Nephron (organoid): ENCODE data around the gene CDYL.

Experiments used
- H3K27ac Mint-ChIP-seq, 3 experiments: 2 replicates each; pipeline ENCODE4 v1.8.0; 2020; ENCODE audit warnings: mixed read lengths in 3 of 3, mild to moderate bottlenecking in 2 of 3, moderate library complexity in 1 of 3
- H3K27me3 Mint-ChIP-seq: 2 replicates; pipeline ENCODE4 v1.8.0; 2021; ENCODE audit warnings: low read depth, mild to moderate bottlenecking, moderate library complexity, mixed read lengths
- H3K36me3 Mint-ChIP-seq: 2 replicates; pipeline ENCODE4 v1.8.0; 2020; ENCODE audit warnings: low read depth, mixed read lengths
- H3K4me1 Mint-ChIP-seq: 2 replicates; pipeline ENCODE4 v1.8.0; 2020; ENCODE audit warnings: mixed read lengths
- H3K4me3 Mint-ChIP-seq, 3 experiments: 2 replicates each; pipeline ENCODE4 v1.8.0; 2020; ENCODE audit warnings: mild to moderate bottlenecking in 3 of 3, mixed read lengths in 3 of 3, moderate library complexity in 2 of 3
- H3K9me3 Mint-ChIP-seq: 2 replicates; pipeline ENCODE4 v1.8.0; 2020; ENCODE audit warnings: mixed read lengths
- TF ChIP-seq, protein P1 (sequence below), 3 experiments: fragments of 200-600 bp; sonication (generic); IDR thresholded peaks; one replicate each; pipeline ENCODE4 v1.5.0; 2021; ENCODE audit warnings: antibody characterized with exemption in 3 of 3; ENCODE audit not compliant: unreplicated experiment in 3 of 3

The CDYL gene

DNA sequence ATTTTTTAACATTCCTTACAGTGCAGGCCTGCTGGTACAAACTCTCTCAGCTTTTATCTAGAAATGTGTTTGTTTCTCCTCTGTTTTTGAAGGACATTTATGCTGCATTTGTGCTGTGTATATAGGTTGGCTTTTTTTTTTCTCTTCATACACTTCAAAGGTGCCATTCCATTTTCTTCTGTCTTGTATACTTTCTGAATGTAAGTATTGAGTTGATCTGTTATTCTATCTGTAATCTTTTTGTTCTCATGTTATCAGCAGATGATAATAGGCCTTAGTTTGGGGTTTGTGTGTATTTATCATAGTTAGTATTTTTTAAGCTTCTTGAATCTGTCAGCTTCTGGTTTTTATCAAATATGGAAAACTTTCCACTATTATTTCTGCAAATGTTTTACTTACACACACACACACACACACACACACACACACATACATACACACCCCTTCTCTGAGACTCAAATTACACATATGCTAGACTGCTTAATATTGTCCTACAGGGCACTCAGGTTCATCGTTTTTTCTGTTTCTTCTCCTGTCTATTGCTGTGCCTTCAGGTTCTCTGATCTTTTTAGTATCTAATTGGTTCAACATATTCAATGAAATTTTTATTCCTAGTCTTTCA lies 153.0 kb downstream of the CDYL start:
- TF ChIP-seq, protein P1, sequence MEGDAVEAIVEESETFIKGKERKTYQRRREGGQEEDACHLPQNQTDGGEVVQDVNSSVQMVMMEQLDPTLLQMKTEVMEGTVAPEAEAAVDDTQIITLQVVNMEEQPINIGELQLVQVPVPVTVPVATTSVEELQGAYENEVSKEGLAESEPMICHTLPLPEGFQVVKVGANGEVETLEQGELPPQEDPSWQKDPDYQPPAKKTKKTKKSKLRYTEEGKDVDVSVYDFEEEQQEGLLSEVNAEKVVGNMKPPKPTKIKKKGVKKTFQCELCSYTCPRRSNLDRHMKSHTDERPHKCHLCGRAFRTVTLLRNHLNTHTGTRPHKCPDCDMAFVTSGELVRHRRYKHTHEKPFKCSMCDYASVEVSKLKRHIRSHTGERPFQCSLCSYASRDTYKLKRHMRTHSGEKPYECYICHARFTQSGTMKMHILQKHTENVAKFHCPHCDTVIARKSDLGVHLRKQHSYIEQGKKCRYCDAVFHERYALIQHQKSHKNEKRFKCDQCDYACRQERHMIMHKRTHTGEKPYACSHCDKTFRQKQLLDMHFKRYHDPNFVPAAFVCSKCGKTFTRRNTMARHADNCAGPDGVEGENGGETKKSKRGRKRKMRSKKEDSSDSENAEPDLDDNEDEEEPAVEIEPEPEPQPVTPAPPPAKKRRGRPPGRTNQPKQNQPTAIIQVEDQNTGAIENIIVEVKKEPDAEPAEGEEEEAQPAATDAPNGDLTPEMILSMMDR (IDR thresholded peaks at IDR 0.05; ENCODE audit: unreplicated experiment in 3 of 3): no peak
- Mint-ChIP-seq H3K27ac (no peak overlapping the region), H3K4me1 (peaks cover 48% of the 10 kb centered on the region), H3K9me3 (no peaks in the 10 kb centered on the region), H3K36me3 (peaks cover 30% of the 10 kb centered on the region), H3K4me3 (no peak overlapping the region), H3K27me3 (no peaks in the 10 kb centered on the region)

DNA sequence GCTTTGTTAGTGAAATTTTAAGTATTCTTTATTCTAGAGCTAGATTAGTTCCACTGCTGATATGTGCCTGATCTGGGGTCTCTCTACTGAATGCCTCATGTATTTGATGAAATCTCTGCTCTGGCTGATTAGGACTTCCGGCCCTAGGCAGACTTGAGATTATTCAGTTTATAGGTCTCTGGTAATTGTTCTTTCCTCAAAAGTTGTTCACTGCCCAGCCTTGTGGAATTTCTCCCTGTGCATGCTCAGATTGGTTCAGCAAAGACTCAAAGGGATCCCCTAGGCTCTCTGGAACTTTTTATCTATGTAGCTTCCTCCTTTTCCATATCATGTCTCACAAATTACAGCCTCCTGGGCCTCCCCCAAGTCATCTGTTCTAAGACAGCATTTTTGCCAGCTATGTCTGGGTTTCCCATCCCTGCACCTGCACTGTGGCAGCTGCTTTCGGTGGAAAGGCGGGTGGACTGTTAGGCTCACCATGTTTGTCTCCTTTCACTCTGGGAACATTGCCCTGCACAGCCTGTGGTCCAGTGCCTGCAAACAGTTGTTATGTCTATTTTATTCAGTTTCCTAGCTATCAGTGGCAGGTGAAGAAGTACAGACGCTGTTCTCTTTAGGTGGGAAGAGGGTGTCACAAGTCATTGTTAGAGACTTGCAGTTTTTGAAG lies 154.0 kb downstream of the CDYL start:
- Mint-ChIP-seq H3K27ac (no peak overlapping the region), H3K27me3 (no peaks in the 10 kb centered on the region), H3K9me3 (no peaks in the 10 kb centered on the region), H3K4me3 (no peak overlapping the region), H3K36me3 (peaks cover 20% of the 10 kb centered on the region), H3K4me1 (peaks cover 53% of the 10 kb centered on the region)
- TF ChIP-seq, protein P1 (IDR thresholded peaks at IDR 0.05; ENCODE audit: unreplicated experiment in 3 of 3): no peak

DNA sequence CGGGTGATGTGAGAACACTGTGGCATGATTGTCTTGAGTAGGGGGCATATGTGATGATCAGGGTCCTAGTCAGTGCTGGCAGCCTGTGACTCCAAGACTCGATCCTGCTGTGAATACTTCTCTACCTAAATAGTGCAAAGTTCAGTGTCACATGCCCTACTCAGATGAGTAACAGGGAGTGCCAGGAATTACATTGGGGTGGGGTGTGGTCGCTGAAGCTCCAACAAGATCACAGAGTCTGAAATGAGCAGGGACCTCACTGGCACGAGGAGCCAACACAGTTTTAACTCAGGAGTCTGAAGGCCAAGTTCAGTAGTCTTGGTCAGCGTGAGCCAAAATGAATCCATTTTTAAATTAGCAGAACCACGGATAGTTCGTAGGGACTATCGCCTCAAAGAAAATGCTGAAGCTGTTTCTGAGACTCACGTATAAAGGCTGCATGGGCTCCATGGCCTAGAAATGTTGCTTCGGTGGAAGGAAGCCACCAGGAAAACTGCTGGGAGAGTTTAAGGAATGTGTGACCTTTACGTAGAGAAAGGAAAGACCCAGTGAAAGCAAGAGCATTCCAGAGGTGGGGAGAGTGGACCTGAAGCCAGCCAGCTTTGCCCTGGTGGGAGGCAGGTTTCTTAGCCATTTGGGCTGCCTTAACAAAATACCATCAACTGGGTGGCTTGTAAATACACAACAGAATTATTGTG lies 155.5 kb downstream of the CDYL start:
- Mint-ChIP-seq H3K36me3 (peaks cover 20% of the 10 kb centered on the region), H3K27me3 (no peaks in the 10 kb centered on the region), H3K27ac (peak overlapping the region in 1 of 3 experiments; percentile 11), H3K4me3 (no peak overlapping the region), H3K9me3 (no peaks in the 10 kb centered on the region), H3K4me1 (peaks cover 57% of the 10 kb centered on the region)
- TF ChIP-seq, protein P1 (IDR thresholded peaks at IDR 0.05; ENCODE audit: unreplicated experiment in 3 of 3): no peak

DNA sequence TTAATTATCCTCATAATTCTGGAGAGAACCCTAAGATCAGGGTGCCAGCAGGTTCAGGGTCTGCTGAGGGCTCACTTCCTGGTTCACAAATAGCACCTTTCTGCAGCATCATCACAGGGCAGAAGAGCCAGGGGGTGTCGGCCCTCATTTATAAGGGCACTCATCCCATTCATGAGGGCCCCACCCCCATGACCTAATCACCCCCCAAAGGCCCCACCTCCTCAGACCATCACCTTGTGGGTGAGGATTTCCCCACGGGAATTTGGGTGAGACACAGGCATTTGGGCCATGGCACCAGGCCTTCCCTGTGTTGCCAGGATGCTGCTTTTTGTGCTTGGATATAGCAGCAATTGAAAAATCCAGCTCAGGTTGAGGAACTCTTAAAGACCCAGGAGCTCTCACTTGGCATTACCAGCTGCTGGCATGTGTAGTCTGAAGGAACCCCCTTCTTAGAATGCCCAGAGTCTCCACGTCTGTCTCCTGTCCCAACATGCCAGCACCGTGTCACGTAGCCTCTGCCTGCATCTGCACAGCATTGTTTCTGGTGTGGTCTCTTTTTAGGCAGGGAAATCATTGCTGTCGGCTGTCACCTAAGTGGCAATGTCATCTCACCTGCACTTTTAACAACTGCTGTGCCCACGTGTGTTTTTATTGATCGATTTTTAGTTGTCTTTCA lies 156.2 kb downstream of the CDYL start:
- TF ChIP-seq, protein P1 (IDR thresholded peaks at IDR 0.05; ENCODE audit: unreplicated experiment in 3 of 3): no peak
- Mint-ChIP-seq H3K36me3 (peaks cover 21% of the 10 kb centered on the region), H3K27ac (peak overlapping the region in 1 of 3 experiments; percentile 58), H3K9me3 (no peaks in the 10 kb centered on the region), H3K4me1 (peaks cover 58% of the 10 kb centered on the region), H3K27me3 (no peaks in the 10 kb centered on the region), H3K4me3 (no peak overlapping the region)

DNA sequence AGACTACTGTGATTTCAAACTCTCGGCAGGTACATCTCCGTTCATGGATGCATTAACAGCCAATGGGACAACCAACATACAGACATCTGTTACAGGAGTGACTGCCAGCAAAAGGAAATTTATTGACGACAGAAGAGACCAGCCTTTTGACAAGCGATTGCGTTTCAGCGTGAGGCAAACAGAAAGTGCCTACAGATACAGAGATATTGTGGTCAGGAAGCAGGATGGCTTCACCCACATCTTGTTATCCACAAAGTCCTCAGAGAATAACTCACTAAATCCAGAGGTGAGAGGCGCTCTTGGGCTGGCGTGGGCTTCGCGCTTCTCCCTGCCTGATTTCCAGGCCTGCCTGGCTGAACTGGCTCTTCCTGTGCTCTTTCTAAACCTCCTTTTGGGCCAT lies 159.3 kb downstream of the CDYL start:
- Mint-ChIP-seq H3K27ac (no peak overlapping the region), H3K27me3 (no peaks in the 10 kb centered on the region), H3K9me3 (no peaks in the 10 kb centered on the region), H3K4me1 (peaks cover 48% of the 10 kb centered on the region), H3K36me3 (peaks cover 11% of the 10 kb centered on the region), H3K4me3 (no peak overlapping the region)
- TF ChIP-seq, protein P1 (IDR thresholded peaks at IDR 0.05; ENCODE audit: unreplicated experiment in 3 of 3): no peak
